HUDEP-2 (cell line): ENCODE data around the gene MIEN1.
"Not testable (repeated sequence)": the region's sequence is repeated elsewhere in the genome, so short reads cannot be mapped to it uniquely, and the experiment has no call there.

Experiments used
- DNase-seq, 76 experiments: peaks; one replicate each; lab custom pipeline; 2025; ENCODE audit not compliant: unreplicated experiment in 76 of 76; lab: John Stamatoyannopoulos, UW

The MIEN1 gene, protein sequence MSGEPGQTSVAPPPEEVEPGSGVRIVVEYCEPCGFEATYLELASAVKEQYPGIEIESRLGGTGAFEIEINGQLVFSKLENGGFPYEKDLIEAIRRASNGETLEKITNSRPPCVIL

DNA sequence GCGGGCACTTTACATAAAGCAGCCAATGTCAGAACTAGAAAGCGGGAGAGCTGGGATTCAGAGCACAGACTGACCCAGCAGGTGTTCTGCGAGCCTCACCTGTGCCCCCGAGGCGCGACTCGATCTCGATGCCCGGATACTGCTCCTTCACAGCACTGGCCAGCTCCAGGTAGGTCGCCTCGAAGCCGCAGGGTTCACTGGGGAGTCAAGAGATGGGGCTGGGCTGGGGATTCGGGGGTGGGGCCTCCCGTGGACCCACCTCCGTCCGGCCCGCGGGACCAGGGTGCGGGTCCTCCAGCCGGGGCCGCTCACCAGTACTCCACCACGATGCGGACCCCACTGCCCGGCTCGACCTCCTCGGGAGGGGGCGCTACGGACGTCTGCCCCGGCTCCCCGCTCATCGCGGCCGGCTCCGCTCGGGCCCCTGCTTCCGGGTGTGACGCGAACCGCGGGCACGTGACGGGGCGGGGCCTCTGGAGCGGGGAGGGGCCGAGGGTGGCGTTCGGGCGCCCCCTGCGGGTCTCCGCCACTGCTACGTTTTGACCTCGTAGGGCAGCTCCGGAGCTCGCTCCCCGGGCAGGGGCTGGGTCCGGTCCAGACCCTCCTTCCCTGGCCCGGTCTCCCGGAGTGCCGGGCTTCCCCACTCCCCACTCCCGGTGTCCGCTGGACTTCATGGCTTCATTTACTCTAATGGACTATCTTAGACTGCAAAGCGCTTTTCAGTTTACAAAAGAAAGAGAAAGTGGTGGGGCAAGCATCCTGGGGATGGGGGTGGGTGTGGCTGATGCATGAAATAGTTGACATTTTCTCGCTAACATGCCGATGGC is at the start of gene MIEN1:
Gene MIEN1 (minus strand): TSS at position 438 of the 827 bp plus-strand sequence. CDS start 37 bp downstream, at position 401.
- DNase-seq, result peak in 71 of 76 experiments; percentile 19 to 95 (median 80)

DNA sequence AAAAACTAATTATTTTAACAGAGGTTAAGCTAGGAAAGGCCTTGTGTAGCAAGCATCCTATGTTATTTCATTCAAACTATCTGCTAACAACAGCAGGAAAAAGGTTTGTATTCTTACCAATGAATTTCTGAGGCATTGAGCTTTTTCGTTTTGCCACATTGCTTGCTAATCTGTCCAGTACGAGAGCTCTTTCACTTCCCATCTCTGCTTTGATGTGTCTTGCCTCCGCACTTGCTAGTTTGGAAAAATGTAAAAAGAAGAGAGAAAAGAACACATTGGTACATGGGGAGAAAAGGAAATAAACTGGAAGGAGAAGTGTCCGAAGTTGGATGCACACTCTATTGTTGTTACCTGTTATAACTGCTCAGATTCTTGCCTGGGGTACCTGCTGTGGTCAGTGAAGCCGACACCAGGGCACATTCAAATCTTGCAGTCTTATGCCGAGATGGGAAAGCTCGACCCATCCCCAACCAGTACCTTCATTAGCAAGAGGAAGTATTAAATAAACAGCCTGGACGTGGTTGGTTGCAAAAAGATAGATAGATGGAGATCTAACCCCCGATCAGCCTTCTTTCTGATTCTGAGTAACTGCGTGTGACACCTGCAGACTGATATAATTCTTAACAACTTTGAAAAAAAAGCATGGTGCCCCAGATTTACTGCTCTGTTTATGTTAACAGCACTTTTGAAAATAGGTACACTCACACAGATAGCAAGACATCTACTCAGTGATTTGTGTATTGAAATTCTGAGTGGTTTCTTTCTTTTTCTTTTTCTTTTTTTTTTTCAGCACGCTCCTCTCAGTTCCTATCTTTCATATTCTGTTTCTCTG is 47.4 kb upstream of the MIEN1 start:
- no peak for DNase-seq

DNA sequence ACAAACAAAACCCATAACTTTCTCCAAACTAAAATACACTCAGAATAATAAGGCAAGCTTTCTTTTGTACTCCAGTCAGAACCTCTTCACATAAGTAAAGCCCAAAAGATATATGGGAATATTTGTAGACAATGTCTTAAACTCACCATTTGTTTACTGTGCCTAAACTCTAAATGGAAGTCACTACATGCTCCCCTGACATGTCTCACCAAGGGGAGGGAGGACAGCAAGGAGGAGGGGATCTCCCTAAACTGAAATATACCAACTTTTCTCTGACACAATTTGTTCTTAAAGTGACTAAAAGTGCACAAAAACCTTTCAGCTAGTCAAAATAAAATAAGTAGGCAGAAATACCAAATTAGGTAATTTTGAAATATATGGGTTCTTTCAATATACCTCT is 45.9 kb upstream of the MIEN1 start:
- no peak for DNase-seq

- DNase-seq, result no peak
These were observed 44.7 kb upstream of the MIEN1 start for GRCh38 chr17:39775031-39775430.

DNA sequence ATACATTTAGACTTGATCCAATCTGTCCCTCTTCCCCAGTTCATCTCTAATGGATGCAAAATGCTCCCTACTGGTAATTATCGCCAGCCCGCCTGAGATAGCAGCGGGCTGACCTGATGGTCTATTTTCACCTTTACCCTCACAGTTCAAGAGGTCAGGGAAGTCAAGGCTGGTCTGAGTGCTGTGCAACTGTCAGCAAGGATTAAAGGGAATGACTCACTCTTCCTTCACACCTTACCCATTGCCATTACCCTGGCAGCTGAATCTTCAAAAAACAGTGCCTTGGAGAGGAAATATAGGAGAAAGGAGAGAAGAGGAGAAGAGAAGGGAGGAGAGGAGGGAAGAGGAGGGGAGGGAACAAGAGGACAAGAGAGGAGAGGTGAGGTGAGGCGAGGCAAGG is 43.7 kb upstream of the MIEN1 start:
- no peak for DNase-seq

DNA sequence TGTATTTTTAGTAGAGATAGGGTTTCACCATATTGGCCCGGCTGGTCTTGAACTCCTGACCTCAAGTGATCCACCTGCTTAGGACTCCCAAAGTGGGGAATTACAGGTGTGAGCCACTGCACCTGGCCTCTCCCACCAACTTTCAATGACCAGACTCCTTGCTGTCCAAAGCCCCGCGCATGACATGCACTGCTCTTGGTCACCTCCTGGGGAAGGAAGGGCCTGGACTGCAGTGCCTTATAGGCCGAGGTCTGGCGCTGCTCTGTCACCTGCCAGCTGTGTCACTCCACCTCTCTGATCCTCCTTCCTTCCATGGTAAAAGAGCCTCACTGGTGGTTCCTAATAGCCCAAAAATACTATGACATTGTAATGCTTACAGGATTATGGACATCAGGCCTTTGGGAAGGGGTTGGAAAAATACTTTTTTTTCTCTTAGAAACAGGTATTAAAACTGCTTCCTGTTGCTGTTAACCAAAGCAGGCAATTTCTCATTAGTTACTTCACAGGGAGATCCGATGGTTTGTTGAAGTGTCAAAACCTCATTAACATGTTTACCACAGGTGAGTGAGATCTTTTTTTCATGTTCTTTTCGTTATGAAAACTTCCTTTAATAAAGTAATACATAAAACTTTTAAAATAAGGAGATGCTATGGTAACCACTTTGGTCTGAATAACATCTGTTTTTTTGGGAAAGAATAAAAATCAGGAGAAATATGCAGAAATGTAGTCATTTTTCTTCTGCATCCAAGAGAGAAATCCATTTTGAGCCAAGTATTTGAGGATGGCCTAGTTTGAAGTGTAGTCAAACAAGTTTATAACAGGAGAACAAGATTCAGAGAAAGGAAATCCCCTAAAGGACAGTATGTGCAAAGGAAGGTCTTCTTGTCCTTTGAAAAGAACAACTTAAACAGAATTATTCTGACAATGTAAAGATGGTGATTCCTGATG is 42.9 kb upstream of the MIEN1 start:
- no peak for DNase-seq

DNA sequence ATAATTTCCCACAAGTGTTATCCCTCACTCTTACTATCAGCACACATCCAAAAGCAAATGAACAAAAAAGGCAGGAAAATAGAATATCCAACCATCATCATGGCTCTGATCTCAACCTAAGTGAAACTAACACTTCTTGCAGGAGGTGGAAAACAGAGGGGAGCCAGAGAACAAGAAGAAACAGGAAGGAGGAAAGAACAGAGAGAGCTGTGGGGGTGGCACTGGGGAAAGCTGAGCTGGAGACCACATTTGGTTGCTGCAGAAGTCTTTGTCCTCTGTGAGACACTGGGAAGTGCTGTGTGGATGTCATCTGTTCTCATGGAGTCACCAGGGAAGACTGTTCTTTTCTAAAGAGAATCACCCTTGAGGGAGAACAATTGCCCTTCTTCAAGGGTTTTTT is 42.1 kb upstream of the MIEN1 start:
- DNase-seq, result no peak

DNA sequence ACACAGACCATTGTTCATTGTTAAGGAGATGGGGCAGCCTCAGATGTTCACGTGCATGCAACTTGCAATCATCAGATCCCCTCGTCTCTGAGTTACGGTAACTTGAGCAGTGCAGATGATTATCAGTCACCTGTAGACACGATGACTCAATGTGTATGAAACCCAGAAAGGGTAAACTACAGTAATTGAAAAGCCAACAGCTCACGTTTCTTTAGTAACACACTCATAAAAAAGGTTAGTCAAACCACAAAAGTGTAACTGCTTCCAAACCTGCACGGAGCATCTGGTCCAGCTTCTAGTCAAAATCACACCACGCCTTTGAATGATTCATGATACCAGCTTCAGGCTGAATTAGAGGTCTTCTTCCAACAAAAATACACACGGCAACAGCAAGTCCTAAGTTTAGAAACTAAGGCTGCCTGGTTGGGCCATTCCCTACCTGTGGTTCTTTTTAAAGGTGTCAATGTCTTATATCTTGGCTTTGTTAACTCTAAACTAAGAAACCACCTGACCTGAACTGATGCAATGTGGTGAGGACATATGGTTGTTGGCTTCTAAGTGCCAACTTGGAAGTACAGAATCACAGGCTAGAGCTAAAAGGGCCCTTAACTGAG is 39.7 kb upstream of the MIEN1 start:
- no peak for DNase-seq

DNA sequence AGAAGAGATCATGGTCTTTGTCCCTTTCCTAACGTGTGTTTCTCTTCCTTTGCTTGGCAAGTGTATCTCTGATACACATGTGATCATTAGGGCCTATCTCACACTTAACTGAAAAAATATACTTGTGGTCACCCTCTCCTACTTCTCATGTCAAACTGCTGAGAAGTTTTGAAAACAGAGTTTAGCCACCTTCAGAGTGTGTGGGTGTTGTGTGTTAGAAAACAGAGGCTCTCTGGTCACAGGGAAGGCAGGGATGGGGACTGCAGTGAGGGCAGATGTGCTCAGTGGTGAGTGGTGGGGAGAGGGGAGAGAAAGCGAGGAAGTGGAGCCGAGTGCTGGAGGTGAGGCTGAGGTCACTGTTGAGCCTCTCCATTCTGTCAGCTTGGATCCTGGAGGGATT is 36.8 kb upstream of the MIEN1 start:
- no peak for DNase-seq

- DNase-seq, result no peak
These were observed 35.4 kb upstream of the MIEN1 start for GRCh38 chr17:39765766-39766165.

GRCh38 chr17:39765175-39765574 is 34.8 kb upstream of the MIEN1 start:
- peak in 2 of 76 experiments; percentile 6 to 7 for DNase-seq

DNA sequence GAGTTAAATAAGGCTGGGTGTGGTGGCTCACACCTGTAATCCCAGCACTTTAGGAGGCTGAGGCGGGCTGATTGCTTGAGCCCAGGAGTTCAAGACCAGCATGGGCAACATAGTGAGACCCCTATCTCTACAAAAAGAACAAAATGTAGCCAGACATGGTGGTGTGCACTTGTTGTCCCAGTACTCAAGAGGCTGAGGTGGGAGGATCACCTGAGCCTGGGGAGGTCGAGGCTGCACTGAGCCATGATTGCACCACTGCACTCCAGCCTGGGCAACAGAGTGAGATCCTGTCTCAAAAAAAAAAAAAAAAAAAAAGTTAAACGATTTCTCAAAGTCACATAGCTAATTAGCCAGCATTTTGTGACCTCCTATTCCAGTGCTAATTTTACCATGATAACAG is 33.8 kb upstream of the MIEN1 start:
- not testable (repeated sequence) for DNase-seq

DNA sequence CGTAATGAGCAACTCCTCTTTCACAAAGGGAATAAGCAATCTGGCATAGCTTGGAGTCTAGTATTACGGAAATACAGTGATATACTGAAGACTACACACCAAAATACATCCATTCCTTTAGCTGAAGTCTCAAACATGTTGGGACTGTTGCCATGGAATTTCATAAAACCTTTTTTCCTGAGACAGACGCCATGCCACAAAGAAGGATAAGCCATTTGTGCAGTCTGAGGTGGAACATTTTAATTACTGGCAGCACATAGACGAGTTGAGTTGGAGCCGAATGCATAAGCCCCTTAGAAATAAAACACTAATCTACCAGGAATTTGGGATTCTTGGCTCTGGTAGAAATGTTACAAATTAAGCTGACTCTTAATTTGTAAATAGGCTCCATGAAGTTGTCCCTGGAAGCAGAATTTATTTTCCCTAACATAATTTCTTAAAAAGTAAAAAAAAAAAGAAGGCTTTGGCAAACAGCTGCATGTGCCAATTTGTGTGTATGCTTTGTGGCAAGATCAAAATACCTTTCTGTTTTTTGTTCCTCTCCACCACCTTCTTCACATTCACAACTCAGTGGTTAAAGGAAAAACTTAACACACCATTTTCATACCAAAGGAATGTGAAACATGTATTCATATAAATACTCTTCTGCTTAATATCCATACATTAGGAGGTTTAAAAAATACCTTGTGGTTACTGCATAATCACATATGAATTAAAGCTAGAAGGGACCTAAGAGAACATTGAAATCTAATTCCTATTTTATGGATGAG is 32.9 kb upstream of the MIEN1 start:
- no peak for DNase-seq

GRCh38 chr17:39761861-39762496 is 31.6 kb upstream of the MIEN1 start:
- no peak for DNase-seq

DNA sequence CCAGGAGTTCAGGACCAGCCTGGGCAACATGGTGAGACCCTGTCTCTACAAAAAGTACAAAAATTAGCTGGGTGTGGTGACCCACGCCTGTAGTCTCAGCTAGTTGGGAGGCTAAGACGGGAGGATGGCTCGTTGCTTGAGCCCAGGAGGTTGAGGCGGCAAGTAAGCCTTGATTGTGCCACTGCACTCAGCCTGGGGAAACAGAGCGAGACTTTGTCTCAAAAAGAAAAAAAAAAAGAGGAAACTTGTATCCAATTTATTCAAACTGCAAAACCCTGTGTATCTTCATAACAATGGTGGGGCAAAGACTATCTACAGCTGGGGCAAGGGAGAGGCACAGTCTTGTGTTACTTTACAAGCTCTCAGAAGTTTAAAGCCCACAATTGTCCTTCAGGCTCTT is 28.9 kb upstream of the MIEN1 start:
- no peak for DNase-seq

DNA sequence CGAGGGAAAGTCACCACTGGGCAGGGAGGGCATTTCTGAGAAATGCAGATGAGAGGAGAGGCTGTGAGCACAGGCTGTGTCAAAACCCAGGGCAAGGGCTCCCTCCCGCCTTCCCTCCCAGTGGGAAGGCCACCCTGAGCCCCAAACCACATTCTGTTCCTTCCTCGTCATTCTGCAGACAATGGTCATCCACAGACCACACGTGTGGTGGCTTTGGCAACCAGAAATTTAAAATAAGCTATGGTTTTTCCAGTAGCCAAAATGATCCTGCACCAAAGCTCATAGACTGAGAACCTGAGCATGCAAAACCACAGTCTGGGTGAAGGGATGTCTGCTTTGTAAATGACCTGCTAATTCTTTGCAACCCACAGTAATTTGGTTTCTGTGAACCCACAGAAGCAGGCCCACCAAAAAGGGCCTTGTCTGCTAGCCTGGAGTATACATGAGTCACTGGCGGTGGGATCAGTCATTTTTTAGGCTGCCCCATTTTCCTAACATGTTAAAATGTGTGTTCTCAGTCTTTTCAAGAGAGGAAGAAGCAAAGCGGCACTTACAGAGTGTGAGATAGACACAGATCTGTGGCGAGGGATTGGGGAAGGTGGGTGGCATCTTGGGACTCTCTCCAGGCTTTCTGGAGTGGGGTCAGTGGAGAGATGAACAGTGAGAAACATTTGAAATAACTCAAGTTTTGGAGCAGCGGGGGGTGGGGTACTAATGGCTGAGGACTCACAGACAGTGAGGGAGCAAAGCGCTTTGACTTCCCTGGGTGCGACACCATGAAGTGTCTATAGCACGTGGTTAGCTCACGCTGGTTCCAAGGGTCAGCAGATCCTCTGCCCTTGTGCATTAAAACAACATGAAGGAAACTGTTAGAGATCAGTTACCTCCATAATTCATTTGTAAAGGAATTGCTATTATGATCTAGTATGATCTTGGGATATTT is 27.9 kb upstream of the MIEN1 start:
- peak in 8 of 76 experiments; percentile 5 to 62 (median 36) for DNase-seq

DNA sequence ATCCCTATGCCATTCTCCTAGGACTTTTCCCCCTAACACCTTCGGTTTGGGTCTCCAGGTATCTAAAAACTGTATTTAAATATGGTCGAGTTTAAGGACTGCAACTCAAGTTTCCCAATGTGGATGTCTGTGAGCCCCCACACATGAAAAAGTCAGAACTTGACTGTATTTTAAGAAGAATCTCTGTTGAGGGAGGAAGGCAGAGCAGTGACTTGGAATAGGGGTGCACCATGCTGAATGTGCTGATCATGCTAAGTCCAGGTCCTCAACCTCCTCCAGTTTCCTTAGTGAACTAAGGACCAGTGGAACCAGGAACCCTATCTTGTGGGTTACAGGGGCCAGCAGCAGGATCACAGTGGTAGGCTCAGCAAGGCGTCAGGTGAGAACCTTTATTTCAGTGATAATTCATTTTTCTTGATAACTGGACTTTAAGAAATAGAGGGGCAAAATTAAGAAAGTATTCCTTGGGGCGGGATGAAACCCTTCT is 26.9 kb upstream of the MIEN1 start:
- no peak for DNase-seq
